Hepatocyte (in vitro differentiated cells): ENCODE measurements around the gene TEKT3.

Source experiments
- CTCF ChIP-seq: fragments of 200-600 bp; sonication (generic); IDR thresholded peaks from 2 replicates; pipeline ENCODE4 v1.5.1; 2016; ENCODE audit warnings: antibody characterized with exemption, mild to moderate bottlenecking; ENCODE audit not compliant: poor library complexity
- EZH2 ChIP-seq: fragments of 200-600 bp; sonication (generic); IDR thresholded peaks from 2 replicates; pipeline ENCODE4 v1.6.1; 2016; ENCODE audit warnings: antibody characterized with exemption, mild to moderate bottlenecking, borderline replicate concordance

GRCh38 chr17:15311996-15312395 lies 29.4 kb downstream of the TEKT3 start:
- TF ChIP-seq CTCF = no peak
- TF ChIP-seq EZH2 = no peak
